A549 (cell line): ENCODE results near the gene TSSK6.

ENCODE experiments used
- CEBPB ChIP-seq, 2 experiments: fragments of >200 bp in 1 of 2; sonication (Bioruptor Twin) in 1 of 2; formaldehyde crosslinking in 1 of 2; IDR thresholded peaks; 2 replicates each; pipeline ENCODE4 v1.6.1; 2012 to 2016
- CHD2 ChIP-seq: fragments of 150-350 bp; IDR thresholded peaks from 2 replicates; pipeline ENCODE4 v1.6.1; 2014; ENCODE audit warnings: low read length; ENCODE audit not compliant: partially characterized antibody
- KDM5A ChIP-seq: fragments of 200-600 bp; sonication (generic); IDR thresholded peaks from 2 replicates; pipeline ENCODE4 v1.6.1; 2016; ENCODE audit warnings: antibody characterized with exemption, mild to moderate bottlenecking
- MAFK ChIP-seq: fragments of 450-650 bp; IDR thresholded peaks from 2 replicates; pipeline ENCODE4 v1.6.1; 2014; ENCODE audit not compliant: partially characterized antibody
- MAZ ChIP-seq: fragments of 150-350 bp; IDR thresholded peaks from 2 replicates; pipeline ENCODE4 v1.6.1; 2014; ENCODE audit warnings: antibody characterized with exemption, low read depth, low read length, borderline replicate concordance
- POLR2A ChIP-seq: IDR thresholded peaks from 2 replicates; pipeline ENCODE4 v1.6.1; 2012; ENCODE audit warnings: mild to moderate bottlenecking, low read length
- REST ChIP-seq: fragments of 200-600 bp; sonication (generic); IDR thresholded peaks from 2 replicates; pipeline ENCODE4 v1.6.1; 2016; ENCODE audit warnings: antibody characterized with exemption, mild to moderate bottlenecking, moderate library complexity
- TP53 ChIP-seq: fragments of 250-450 bp; sonication (Bioruptor Pico); IDR thresholded peaks from 2 replicates; pipeline ENCODE4 v1.5.0; 2021; ENCODE audit warnings: mild to moderate bottlenecking, moderate library complexity
- ZFP36 ChIP-seq: fragments of 450-650 bp; IDR thresholded peaks from 2 replicates; pipeline ENCODE4 v1.6.1; 2014; ENCODE audit warnings: borderline replicate concordance; ENCODE audit not compliant: partially characterized antibody
- TF ChIP-seq, protein P1 (sequence below): fragments of >200 bp; sonication (Bioruptor Twin); formaldehyde crosslinking; IDR thresholded peaks from 3 replicates; pipeline ENCODE4 v1.5.1; 2016

DNA sequence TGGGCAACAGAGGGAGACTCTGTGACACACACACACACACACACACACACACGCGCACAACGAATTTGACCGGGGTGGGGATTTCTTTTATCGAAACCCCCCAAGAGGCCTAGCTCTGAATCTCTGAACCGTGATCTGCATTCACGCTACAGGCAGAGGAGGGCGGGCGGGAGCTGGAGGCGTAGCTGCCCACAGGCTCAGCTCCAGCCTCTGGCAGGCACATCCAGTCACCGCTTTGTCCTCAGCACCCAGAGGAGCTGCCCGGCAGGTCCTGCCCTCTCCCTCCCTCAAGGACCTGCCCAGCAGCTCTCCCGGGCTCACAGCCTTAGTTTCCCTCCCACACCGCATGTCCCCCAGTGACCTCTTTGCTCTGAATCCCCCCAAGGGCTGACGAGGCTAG is 42.7 kb upstream of the TSSK6 start:
- TF ChIP-seq REST (no peak), CHD2 (no peak), CEBPB (IDR thresholded peaks at IDR 0.05) (no peak), MAZ (no peak), KDM5A (no peak), POLR2A (no peak), MAFK (no peak), ZFP36 (no peak), TP53 (CRISPR knock-in tag) (no peak)
- TF ChIP-seq, protein P1, sequence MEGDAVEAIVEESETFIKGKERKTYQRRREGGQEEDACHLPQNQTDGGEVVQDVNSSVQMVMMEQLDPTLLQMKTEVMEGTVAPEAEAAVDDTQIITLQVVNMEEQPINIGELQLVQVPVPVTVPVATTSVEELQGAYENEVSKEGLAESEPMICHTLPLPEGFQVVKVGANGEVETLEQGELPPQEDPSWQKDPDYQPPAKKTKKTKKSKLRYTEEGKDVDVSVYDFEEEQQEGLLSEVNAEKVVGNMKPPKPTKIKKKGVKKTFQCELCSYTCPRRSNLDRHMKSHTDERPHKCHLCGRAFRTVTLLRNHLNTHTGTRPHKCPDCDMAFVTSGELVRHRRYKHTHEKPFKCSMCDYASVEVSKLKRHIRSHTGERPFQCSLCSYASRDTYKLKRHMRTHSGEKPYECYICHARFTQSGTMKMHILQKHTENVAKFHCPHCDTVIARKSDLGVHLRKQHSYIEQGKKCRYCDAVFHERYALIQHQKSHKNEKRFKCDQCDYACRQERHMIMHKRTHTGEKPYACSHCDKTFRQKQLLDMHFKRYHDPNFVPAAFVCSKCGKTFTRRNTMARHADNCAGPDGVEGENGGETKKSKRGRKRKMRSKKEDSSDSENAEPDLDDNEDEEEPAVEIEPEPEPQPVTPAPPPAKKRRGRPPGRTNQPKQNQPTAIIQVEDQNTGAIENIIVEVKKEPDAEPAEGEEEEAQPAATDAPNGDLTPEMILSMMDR: no peak
